Mesenchymal stem cell (in vitro differentiated cells and primary cell): ENCODE measurements around the gene SNED1.

Experiments used
- DNase-seq: peaks from one replicate; pipeline ENCODE4 v3.0.0-alpha.2; 2013
- H2AFZ ChIP-seq: one replicate; pipeline ENCODE4 v1.6.1; 2013; ENCODE audit warnings: low read depth, mild to moderate bottlenecking, control low read depth, inconsistent platforms, low read length, moderate library complexity
- H2AK5ac ChIP-seq: 2 replicates; pipeline ENCODE4 v1.6.1; 2013; ENCODE audit warnings: low read length, moderate library complexity, mild to moderate bottlenecking, inconsistent platforms; ENCODE audit not compliant: severe bottlenecking
- H2BK120ac ChIP-seq: one replicate; pipeline ENCODE4 v1.6.1; 2013; ENCODE audit warnings: low read depth, mild to moderate bottlenecking, inconsistent platforms, low read length, moderate library complexity
- H2BK12ac ChIP-seq, 2 experiments: one replicate each; pipeline ENCODE4 v1.6.1; 2013; ENCODE audit warnings: inconsistent platforms in 2 of 2, low read length in 2 of 2, mild to moderate bottlenecking in 2 of 2, moderate library complexity in 2 of 2, control low read depth in 1 of 2
- H2BK15ac ChIP-seq: one replicate; pipeline ENCODE4 v1.6.1; 2013; ENCODE audit warnings: mild to moderate bottlenecking, low read depth, inconsistent platforms; ENCODE audit not compliant: poor library complexity, severe bottlenecking
- H2BK5ac ChIP-seq: 2 replicates; pipeline ENCODE4 v1.6.1; 2013; ENCODE audit warnings: low read depth, mild to moderate bottlenecking, low read length, control low read depth, inconsistent platforms; ENCODE audit not compliant: poor library complexity, severe bottlenecking
- H3K14ac ChIP-seq, 2 experiments: one replicate each; pipeline ENCODE4 v1.6.1; 2013; ENCODE audit warnings: inconsistent platforms in 2 of 2, low read length in 2 of 2, control low read depth in 1 of 2, mild to moderate bottlenecking in 1 of 2, moderate library complexity in 1 of 2
- H3K18ac ChIP-seq, 2 experiments: one replicate each; pipeline ENCODE4 v1.6.1; 2013; ENCODE audit warnings: inconsistent platforms in 2 of 2, low read length in 2 of 2, control low read depth in 1 of 2, low read depth in 1 of 2, mild to moderate bottlenecking in 1 of 2
- H3K23ac ChIP-seq, 2 experiments: one replicate each; pipeline ENCODE4 v1.6.1; 2013; ENCODE audit warnings: inconsistent platforms in 2 of 2, low read length in 2 of 2, mild to moderate bottlenecking in 2 of 2, moderate library complexity in 2 of 2, control low read depth in 1 of 2
- H3K27ac ChIP-seq: 2 replicates; pipeline ENCODE4 v1.5.1; 2013; ENCODE audit warnings: mild to moderate bottlenecking, moderate library complexity, low read length, control low read depth, inconsistent platforms; ENCODE audit not compliant: poor library complexity, severe bottlenecking
- H3K27me3 ChIP-seq, 2 experiments: 2 replicates each; pipeline versions ENCODE4 v1.6.1 to v1.7.0; 2013; ENCODE audit warnings: low read length in 2 of 2, mild to moderate bottlenecking in 2 of 2, moderate library complexity in 2 of 2, control low read depth in 1 of 2, inconsistent platforms in 1 of 2; ENCODE audit not compliant: control insufficient read depth in 1 of 2, insufficient read depth in 1 of 2
- H3K36me3 ChIP-seq, 2 experiments: 2 replicates each; pipeline versions ENCODE4 v1.6.1 to v1.7.0; 2013; ENCODE audit warnings: low read length in 2 of 2, control low read depth in 1 of 2, inconsistent platforms in 1 of 2, low read depth in 1 of 2, mild to moderate bottlenecking in 1 of 2; ENCODE audit not compliant: insufficient read depth in 2 of 2, control insufficient read depth in 1 of 2
- H3K4ac ChIP-seq, 2 experiments: one replicate each; pipeline ENCODE4 v1.6.1; 2013; ENCODE audit warnings: inconsistent platforms in 2 of 2, low read length in 2 of 2, mild to moderate bottlenecking in 2 of 2, moderate library complexity in 2 of 2, control low read depth in 1 of 2, low read depth in 1 of 2
- H3K4me1 ChIP-seq: 2 replicates; pipeline ENCODE4 v1.6.1; 2013; ENCODE audit warnings: low read depth, low read length, control low read depth; ENCODE audit not compliant: control insufficient read depth, insufficient read depth
- H3K4me2 ChIP-seq: 2 replicates; pipeline ENCODE4 v1.6.1; 2013; ENCODE audit warnings: low read length, mild to moderate bottlenecking, inconsistent platforms; ENCODE audit not compliant: poor library complexity, severe bottlenecking
- H3K4me3 ChIP-seq, 2 experiments: 2 replicates each; pipeline versions ENCODE4 v1.5.1 to v1.7.0; 2013; ENCODE audit warnings: low read length in 2 of 2, mild to moderate bottlenecking in 2 of 2, control low read depth in 1 of 2, low read depth in 1 of 2; ENCODE audit not compliant: insufficient read depth in 1 of 2
- H3K79me1 ChIP-seq: replicated peaks from 2 replicates; pipeline ENCODE4 v1.6.1; 2013; ENCODE audit warnings: mild to moderate bottlenecking, control low read depth, low read length, inconsistent platforms; ENCODE audit not compliant: poor library complexity, severe bottlenecking
- H3K9ac ChIP-seq: 2 replicates; pipeline ENCODE4 v1.7.0; 2013; ENCODE audit warnings: mild to moderate bottlenecking, low read length, moderate library complexity
- H3K9me3 ChIP-seq: 2 replicates; pipeline ENCODE4 v1.7.0; 2013; ENCODE audit warnings: mild to moderate bottlenecking, low read length; ENCODE audit not compliant: control insufficient read depth
- H4K8ac ChIP-seq: one replicate; pipeline ENCODE4 v1.6.1; 2013; ENCODE audit warnings: inconsistent platforms, mild to moderate bottlenecking, low read length, moderate library complexity
- H4K91ac ChIP-seq: one replicate; pipeline ENCODE4 v1.6.1; 2013; ENCODE audit warnings: mild to moderate bottlenecking, low read length, inconsistent platforms
- WGBS: methylation state at CpG from one replicate; pipeline ENCODE4 v1.1.7; 2013; ENCODE audit warnings: mixed read lengths; 5-methylcytosine and 5-hydroxymethylcytosine counted together

Gene SNED1

GRCh38 chr2:241009601-241010530, 11.4 kb downstream of the SNED1 start:
- Histone ChIP-seq H3K4me2 (peak overlapping the region; percentile 82), H2BK5ac (no peak overlapping the region), H3K9ac (peak overlapping the region; percentile 67), H3K27ac (peak overlapping the region; percentile 80), H4K91ac (peak overlapping the region; percentile 85), H2BK15ac (peak overlapping the region; percentile 37), H3K9me3 (peaks cover 16% of the 10 kb centered on the region), H3K4ac (peak overlapping the region; percentile 27 to 74), H2AK5ac (no peak overlapping the region), H3K23ac (no peak overlapping the region), H2BK12ac (peak overlapping the region; percentile 49 to 60), H3K14ac (peak overlapping the region in 1 of 2 experiments; percentile 3), H3K4me1 (peaks cover 26% of the 10 kb centered on the region), H3K18ac (peak overlapping the region; percentile 78 to 87), H2AFZ (peak overlapping the region; percentile 55), H2BK120ac (peak overlapping the region; percentile 40), H3K27me3 (no peaks in the 10 kb centered on the region), H3K79me1 (no peaks in the 10 kb centered on the region), H3K36me3 (peaks cover 0 to 80% of the 10 kb centered on the region in 2 experiments), H4K8ac (peak overlapping the region; percentile 92), H3K4me3 (peak overlapping the region in 1 of 2 experiments; percentile 57)
- DNase-seq, result peak; percentile 53
- WGBS, result 7% methylated on average over 28 of the region's 28 CpGs

GRCh38 chr2:241010531-241011295, 12.3 kb downstream of the SNED1 start:
- Histone ChIP-seq H3K9ac (peak overlapping the region; percentile 67), H3K79me1 (no peaks in the 10 kb centered on the region), H2BK120ac (no peak overlapping the region), H2AFZ (no peak overlapping the region), H3K14ac (no peak overlapping the region), H3K4me1 (peaks cover 26% of the 10 kb centered on the region), H3K27ac (peak overlapping the region; percentile 80), H3K9me3 (peaks cover 9% of the 10 kb centered on the region), H3K27me3 (no peaks in the 10 kb centered on the region), H4K91ac (peak overlapping the region; percentile 85), H2AK5ac (peak overlapping the region; percentile 43), H3K4me3 (peak overlapping the region in 1 of 2 experiments; percentile 57), H2BK5ac (no peak overlapping the region), H2BK12ac (peak overlapping the region in 1 of 2 experiments; percentile 79), H3K4me2 (peak overlapping the region; percentile 82), H3K23ac (no peak overlapping the region), H3K4ac (peak overlapping the region; percentile 24 to 41), H4K8ac (peak overlapping the region; percentile 92), H3K18ac (peak overlapping the region; percentile 41 to 78), H3K36me3 (peaks cover 0 to 81% of the 10 kb centered on the region in 2 experiments), H2BK15ac (no peak overlapping the region)
- no peak for DNase-seq
- WGBS, result 81% methylated on average over 11 of the region's 12 CpGs

- peak overlapping the region; percentile 52 for H4K91ac ChIP-seq
- H3K9me3 ChIP-seq, result peaks cover 3% of the 10 kb centered on the region
- peaks cover 0 to 78% of the 10 kb centered on the region in 2 experiments for H3K36me3 ChIP-seq
- 92% methylated on average over 7 of the region's 9 CpGs for WGBS
- H4K8ac ChIP-seq, result no peak overlapping the region
- H3K4me1 ChIP-seq, result peaks cover 26% of the 10 kb centered on the region
- no peak overlapping the region for H3K4me3 ChIP-seq
- no peak overlapping the region for H2BK12ac ChIP-seq
- H3K18ac ChIP-seq, result no peak overlapping the region
- H3K9ac ChIP-seq, result no peak overlapping the region
- H3K14ac ChIP-seq, result no peak overlapping the region
- H2AK5ac ChIP-seq, result no peak overlapping the region
- H2BK5ac ChIP-seq, result no peak overlapping the region
- no peak for DNase-seq
- H3K23ac ChIP-seq, result no peak overlapping the region
- H3K79me1 ChIP-seq, result no peaks in the 10 kb centered on the region
- H3K4me2 ChIP-seq, result no peak overlapping the region
- no peak overlapping the region for H2BK15ac ChIP-seq
- no peak overlapping the region for H2AFZ ChIP-seq
- no peaks in the 10 kb centered on the region for H3K27me3 ChIP-seq
- H3K27ac ChIP-seq, result no peak overlapping the region
- no peak overlapping the region for H2BK120ac ChIP-seq
- H3K4ac ChIP-seq, result no peak overlapping the region
Observed at GRCh38 chr2:241011296-241011600, 12.8 kb downstream of the SNED1 start.
